HEK293 (cell line): ENCODE data around the gene MAML1.

Experiments
- CTCF ChIA-PET: fragments of 350-600 bp; formaldehyde crosslinking; extraction: SDS; loops from one replicate; lab custom pipeline; 2021; ENCODE audit warnings: antibody characterized with exemption; lab: Yijun Ruan, JAX
- POLR2A ChIA-PET: fragments of 300-600 bp; formaldehyde crosslinking; extraction: SDS; loops from one replicate; lab custom pipeline; 2020; ENCODE audit warnings: antibody characterized with exemption, inconsistent platforms; lab: Yijun Ruan, JAX
- H3K27ac ChIP-seq: fragments of 200-500 bp; sonication (Bioruptor generic); 2 replicates; pipeline ENCODE4 v1.5.1; 2014; ENCODE audit warnings: low read depth, low read length, control low read depth, inconsistent platforms; ENCODE audit errors: extremely low read depth
- H3K36me3 ChIP-seq, 2 experiments: fragments of 200-500 bp in 1 of 2; sonication (Bioruptor generic) in 1 of 2; 1 replicate in 1 of 2; 2 replicates in 1 of 2; pipeline ENCODE4 v1.5.1; 2014 to 2017; ENCODE audit warnings: inconsistent platforms in 2 of 2, low read length in 2 of 2; ENCODE audit not compliant: control insufficient read depth in 2 of 2, insufficient read depth in 1 of 2
- H3K4me1 ChIP-seq: fragments of 200-500 bp; sonication (Bioruptor generic); 2 replicates; pipeline ENCODE4 v1.5.1; 2014; ENCODE audit warnings: mild to moderate bottlenecking, low read length, inconsistent platforms; ENCODE audit not compliant: control insufficient read depth, insufficient read depth
- H3K4me3 ChIP-seq: 2 replicates; pipeline ENCODE4 v1.5.1; 2011; ENCODE audit warnings: low read depth, mild to moderate bottlenecking, control low read depth, low read length, moderate library complexity
- H3K9me3 ChIP-seq: fragments of 200-500 bp; sonication (Bioruptor generic); 2 replicates; pipeline ENCODE4 v1.5.1; 2014; ENCODE audit warnings: low read depth, low read length, inconsistent platforms; ENCODE audit not compliant: control insufficient read depth, insufficient read depth
- EGR2 ChIP-seq: fragments of 450-650 bp; formaldehyde crosslinking; IDR thresholded peaks from 2 replicates; pipeline ENCODE4 v1.5.1; 2016; ENCODE audit warnings: low read depth, missing biosample characterization, missing genetic modification characterization
- KLF9 ChIP-seq: fragments of 450-650 bp; formaldehyde crosslinking; IDR thresholded peaks from 2 replicates; pipeline ENCODE4 v1.5.1; 2016; ENCODE audit warnings: missing biosample characterization, missing genetic modification characterization, low read depth
- PBX3 ChIP-seq: sonication (generic); formaldehyde crosslinking; IDR thresholded peaks from 2 replicates; pipeline ENCODE4 v1.8.1; 2022; ENCODE audit warnings: mild to moderate bottlenecking, moderate library complexity, missing genetic modification reagents
- ZBTB21 ChIP-seq: fragments of 450-650 bp; formaldehyde crosslinking; IDR thresholded peaks from 2 replicates; pipeline ENCODE4 v1.5.1; 2017; ENCODE audit warnings: missing biosample characterization, missing genetic modification characterization
- ZFHX2 ChIP-seq: fragments of 450-650 bp; formaldehyde crosslinking; conservative IDR thresholded peaks from 2 replicates; pipeline ENCODE4 v1.5.1; 2016; ENCODE audit warnings: missing biosample characterization, missing genetic modification characterization
- ZNF10 ChIP-seq: fragments of 450-650 bp; formaldehyde crosslinking; IDR thresholded peaks from 2 replicates; pipeline ENCODE4 v1.5.1; 2017; ENCODE audit warnings: missing biosample characterization, missing genetic modification characterization
- ZNF404 ChIP-seq: fragments of 450-650 bp; formaldehyde crosslinking; IDR thresholded peaks from 2 replicates; pipeline ENCODE4 v1.5.1; 2017; ENCODE audit warnings: missing biosample characterization, missing genetic modification characterization
- ZNF473 ChIP-seq: fragments of 450-650 bp; formaldehyde crosslinking; IDR thresholded peaks from 2 replicates; pipeline ENCODE4 v1.5.1; 2017; ENCODE audit warnings: missing biosample characterization, missing genetic modification characterization
- ZNF530 ChIP-seq: fragments of 450-650 bp; formaldehyde crosslinking; IDR thresholded peaks from 2 replicates; pipeline ENCODE4 v1.5.1; 2016; ENCODE audit warnings: low read depth, missing biosample characterization, missing genetic modification characterization
- ZNF677 ChIP-seq: fragments of 450-650 bp; IDR thresholded peaks from 2 replicates; pipeline ENCODE4 v1.5.0; 2018; ENCODE audit warnings: missing biosample characterization, mild to moderate bottlenecking, missing genetic modification characterization, moderate library complexity
- ZNF776 ChIP-seq: fragments of 450-650 bp; formaldehyde crosslinking; IDR thresholded peaks from 2 replicates; pipeline ENCODE4 v1.5.0; 2017; ENCODE audit warnings: missing biosample characterization, missing genetic modification characterization, borderline replicate concordance
- ZNF777 ChIP-seq: fragments of 450-650 bp; formaldehyde crosslinking; IDR thresholded peaks from 2 replicates; pipeline ENCODE4 v1.5.1; 2017; ENCODE audit warnings: missing biosample characterization, missing genetic modification characterization, borderline replicate concordance
- ZNF792 ChIP-seq: fragments of 450-650 bp; formaldehyde crosslinking; IDR thresholded peaks from 2 replicates; pipeline ENCODE4 v1.5.1; 2016; ENCODE audit warnings: missing biosample characterization, missing genetic modification characterization
- ZNF843 ChIP-seq: fragments of 450-650 bp; formaldehyde crosslinking; IDR thresholded peaks from 2 replicates; pipeline ENCODE4 v1.5.1; 2016; ENCODE audit warnings: missing biosample characterization, missing genetic modification characterization
- ZSCAN16 ChIP-seq: fragments of 450-650 bp; formaldehyde crosslinking; IDR thresholded peaks from 2 replicates; pipeline ENCODE4 v1.5.1; 2016; ENCODE audit warnings: missing biosample characterization, missing genetic modification characterization
- ZSCAN30 ChIP-seq: fragments of 450-650 bp; IDR thresholded peaks from 2 replicates; pipeline ENCODE4 v1.5.1; 2018; ENCODE audit warnings: missing biosample characterization, mild to moderate bottlenecking, missing genetic modification characterization, moderate library complexity
- TF ChIP-seq, protein P1 (sequence below): fragments of 450-650 bp; IDR thresholded peaks from 2 replicates; pipeline ENCODE4 v1.5.1; 2018; ENCODE audit warnings: missing biosample characterization, mild to moderate bottlenecking, missing genetic modification characterization
- TF ChIP-seq, protein P2 (sequence below): fragments of 450-650 bp; formaldehyde crosslinking; conservative IDR thresholded peaks from 2 replicates; pipeline ENCODE4 v1.5.1; 2016; ENCODE audit warnings: low read depth, missing biosample characterization, missing genetic modification characterization

Gene MAML1

DNA sequence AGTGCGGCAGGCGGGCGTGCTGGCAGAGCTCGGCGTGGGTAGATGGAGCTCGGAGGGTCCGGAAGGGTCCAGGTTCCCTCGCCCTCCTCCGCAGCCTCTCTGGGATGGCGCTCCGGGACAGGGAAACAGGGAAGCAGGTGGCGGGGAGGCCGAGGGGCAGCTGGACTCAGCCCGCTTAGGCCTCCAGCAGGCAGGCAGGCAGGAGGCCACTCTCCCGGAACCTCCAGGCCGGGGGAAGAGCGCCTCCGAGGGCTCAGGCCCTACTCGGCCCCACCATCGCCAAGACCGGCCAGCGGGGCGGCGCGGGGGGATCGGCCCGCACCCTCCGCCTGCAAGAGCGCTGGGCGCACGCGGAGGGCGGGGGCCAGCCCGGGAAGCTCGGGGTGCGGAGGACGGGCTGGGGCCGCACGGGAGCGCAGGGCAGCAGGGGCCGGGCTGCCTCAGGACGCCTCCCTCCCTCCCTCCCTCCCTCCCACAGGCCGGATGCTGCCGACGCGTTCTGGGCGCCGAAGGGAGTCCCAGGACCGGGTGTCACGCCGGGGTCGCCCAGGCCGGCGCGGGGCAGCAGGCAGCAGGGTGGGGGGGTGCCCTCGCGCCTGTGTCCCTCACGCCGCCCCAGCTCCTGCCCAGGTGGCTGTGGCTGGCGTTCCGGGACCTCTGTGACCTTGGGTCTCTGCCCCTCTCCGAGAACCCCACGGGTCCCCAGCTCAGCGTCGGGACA is 73.1 kb downstream of the MAML1 start (continued):
- TF ChIP-seq ZNF843 (tag by site-specific recombination) (no peak), ZBTB21 (tag by site-specific recombination) (no peak), ZFHX2 (tag by site-specific recombination) (no peak; the same call in 1 of the 2 replicates), ZNF473 (tag by site-specific recombination) (no peak), PBX3 (CRISPR knock-in tag) (peak; percentile 48; the same call in 1 of the 2 replicates), EGR2 (tag by site-specific recombination) (0 out of 2 replicates have a peak, but pooled peaks have one; percentile 5), ZSCAN30 (tag by site-specific recombination) (no peak; the same call in none of the 2 replicates), ZNF792 (tag by site-specific recombination) (no peak), ZNF776 (no peak), KLF9 (tag by site-specific recombination) (0 out of 2 replicates have a peak, but pooled peaks have one; percentile 17), ZNF10 (no peak), ZNF530 (tag by site-specific recombination) (no peak), ZSCAN16 (tag by site-specific recombination) (no peak), ZNF404 (tag by site-specific recombination) (no peak)
- TF ChIP-seq, protein P1, sequence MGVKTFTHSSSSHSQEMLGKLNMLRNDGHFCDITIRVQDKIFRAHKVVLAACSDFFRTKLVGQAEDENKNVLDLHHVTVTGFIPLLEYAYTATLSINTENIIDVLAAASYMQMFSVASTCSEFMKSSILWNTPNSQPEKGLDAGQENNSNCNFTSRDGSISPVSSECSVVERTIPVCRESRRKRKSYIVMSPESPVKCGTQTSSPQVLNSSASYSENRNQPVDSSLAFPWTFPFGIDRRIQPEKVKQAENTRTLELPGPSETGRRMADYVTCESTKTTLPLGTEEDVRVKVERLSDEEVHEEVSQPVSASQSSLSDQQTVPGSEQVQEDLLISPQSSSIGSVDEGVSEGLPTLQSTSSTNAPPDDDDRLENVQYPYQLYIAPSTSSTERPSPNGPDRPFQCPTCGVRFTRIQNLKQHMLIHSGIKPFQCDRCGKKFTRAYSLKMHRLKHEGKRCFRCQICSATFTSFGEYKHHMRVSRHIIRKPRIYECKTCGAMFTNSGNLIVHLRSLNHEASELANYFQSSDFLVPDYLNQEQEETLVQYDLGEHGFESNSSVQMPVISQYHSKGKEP (tag by site-specific recombination): no peak
- TF ChIP-seq, protein P2, sequence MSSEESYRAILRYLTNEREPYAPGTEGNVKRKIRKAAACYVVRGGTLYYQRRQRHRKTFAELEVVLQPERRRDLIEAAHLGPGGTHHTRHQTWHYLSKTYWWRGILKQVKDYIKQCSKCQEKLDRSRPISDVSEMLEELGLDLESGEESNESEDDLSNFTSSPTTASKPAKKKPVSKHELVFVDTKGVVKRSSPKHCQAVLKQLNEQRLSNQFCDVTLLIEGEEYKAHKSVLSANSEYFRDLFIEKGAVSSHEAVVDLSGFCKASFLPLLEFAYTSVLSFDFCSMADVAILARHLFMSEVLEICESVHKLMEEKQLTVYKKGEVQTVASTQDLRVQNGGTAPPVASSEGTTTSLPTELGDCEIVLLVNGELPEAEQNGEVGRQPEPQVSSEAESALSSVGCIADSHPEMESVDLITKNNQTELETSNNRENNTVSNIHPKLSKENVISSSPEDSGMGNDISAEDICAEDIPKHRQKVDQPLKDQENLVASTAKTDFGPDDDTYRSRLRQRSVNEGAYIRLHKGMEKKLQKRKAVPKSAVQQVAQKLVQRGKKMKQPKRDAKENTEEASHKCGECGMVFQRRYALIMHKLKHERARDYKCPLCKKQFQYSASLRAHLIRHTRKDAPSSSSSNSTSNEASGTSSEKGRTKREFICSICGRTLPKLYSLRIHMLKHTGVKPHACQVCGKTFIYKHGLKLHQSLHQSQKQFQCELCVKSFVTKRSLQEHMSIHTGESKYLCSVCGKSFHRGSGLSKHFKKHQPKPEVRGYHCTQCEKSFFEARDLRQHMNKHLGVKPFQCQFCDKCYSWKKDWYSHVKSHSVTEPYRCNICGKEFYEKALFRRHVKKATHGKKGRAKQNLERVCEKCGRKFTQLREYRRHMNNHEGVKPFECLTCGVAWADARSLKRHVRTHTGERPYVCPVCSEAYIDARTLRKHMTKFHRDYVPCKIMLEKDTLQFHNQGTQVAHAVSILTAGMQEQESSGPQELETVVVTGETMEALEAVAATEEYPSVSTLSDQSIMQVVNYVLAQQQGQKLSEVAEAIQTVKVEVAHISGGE: 0 out of 2 replicates have a peak, but pooled peaks have one; percentile 22

DNA sequence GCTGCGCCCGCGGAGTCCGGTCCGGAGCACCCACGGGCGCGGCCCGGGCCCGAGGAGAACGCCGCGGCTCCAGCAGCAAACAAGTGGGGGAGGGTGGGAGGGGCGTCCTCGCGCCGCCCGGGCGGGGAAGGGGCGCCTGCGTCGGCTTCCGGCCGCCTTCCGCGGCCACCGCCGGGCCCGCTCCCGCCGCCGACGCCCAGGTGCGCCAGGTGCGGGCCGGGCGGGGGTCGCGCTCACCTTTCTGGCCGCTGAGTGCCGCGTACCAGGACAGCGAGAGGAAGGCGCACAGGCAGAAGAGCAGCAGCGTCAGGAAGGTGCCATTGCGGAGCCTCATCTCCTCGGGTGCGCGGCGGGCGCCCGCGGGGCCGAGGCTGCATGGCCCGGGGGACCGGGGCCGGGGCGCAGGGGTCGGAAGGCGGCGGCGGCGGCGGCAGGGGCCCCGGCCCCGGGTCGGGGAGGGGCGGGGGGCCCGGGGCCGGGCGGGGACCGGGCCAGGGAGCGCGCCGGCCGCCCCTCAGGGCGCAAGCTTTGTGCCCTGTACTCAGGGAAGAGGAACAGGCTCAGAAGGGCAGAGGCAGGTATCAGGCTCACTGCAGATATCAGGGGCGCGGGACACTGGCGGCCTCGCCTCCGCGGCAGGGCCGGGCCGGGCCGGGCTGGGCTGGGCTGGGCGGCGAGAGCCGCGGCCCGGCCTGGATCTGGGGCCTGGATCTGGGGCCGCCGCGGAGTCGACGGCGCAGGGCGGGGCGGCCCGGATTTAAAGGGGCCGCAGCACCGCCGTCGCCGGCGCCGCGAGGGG is 73.8 kb downstream of the MAML1 start, which contains the start of gene MGAT4B:
MGAT4B (minus strand) TSS at position 617 of the 799 bp plus-strand sequence; CDS start at position 334, 283 bp downstream.
- Histone ChIP-seq H3K36me3 (peaks cover 0 to 18% of the 10 kb centered on the region in 2 experiments; a peak in 2 of 3 replicates), H3K4me3 (peak within 1 kb of the TSS; percentile 76), H3K9me3 (no peaks in the 10 kb centered on the region), H3K4me1 (peaks cover 22% of the 10 kb centered on the region), H3K27ac (peak within 1 kb of the TSS; percentile 89)
- TF ChIP-seq, protein P1 (tag by site-specific recombination): peak; percentile 42
- no peak for TF ChIP-seq ZNF777
- TF ChIP-seq ZNF677 (tag by site-specific recombination): peak; percentile 57; the same call in 1 of the 2 replicates
- ChIA-PET POLR2A (interaction anchor here (0.5 to 2.1 kb wide), 6 partner anchors 9 to 183 kb away, joined by 3 to 9 read pairs (median 3); partner anchors contain the start of genes HNRNPH1 and SQSTM1), CTCF (interaction anchor here (0.8 kb wide), 1 partner anchor 13 kb away, joined by 3 read pairs; no protein-coding TSS in a partner anchor)
